GM23338 (cell line): ENCODE data around the gene PYGB. TPM values are rescaled to one million over a fixed set of nuclear protein-coding genes. Genes with fewer than 3 reads are reported as not detected.

Source experiments
- ATAC-seq: fragments of 200-7000 bp; cut with Tn5 transposase; 3 replicates; pipeline ENCODE4 v1.9.1; 2020
- DNase-seq: peaks from one replicate; pipeline ENCODE4 v3.0.0-alpha.2; 2015; ENCODE audit warnings: low spot score
- H2AFZ ChIP-seq: fragments of 200-600 bp; sonication (generic); 2 replicates; pipeline ENCODE4 v1.8.0; 2016; ENCODE audit warnings: antibody characterized with exemption, mild to moderate bottlenecking, moderate library complexity
- H3F3A ChIP-seq: fragments of 200-600 bp; sonication (generic); replicated peaks from 2 replicates; pipeline ENCODE4 v1.8.0; 2017; ENCODE audit warnings: antibody characterized with exemption, mixed run types, low read depth
- H3K27ac ChIP-seq: fragments of 200-600 bp; sonication (generic); 2 replicates; pipeline ENCODE4 v1.6.1; 2016; ENCODE audit warnings: low read depth
- H3K27me3 ChIP-seq: fragments of 200-600 bp; sonication (generic); 2 replicates; pipeline ENCODE4 v1.8.0; 2016; ENCODE audit warnings: mild to moderate bottlenecking, mixed run types, moderate library complexity; ENCODE audit not compliant: insufficient read depth
- H3K36me3 ChIP-seq: fragments of 200-600 bp; sonication (generic); 2 replicates; pipeline ENCODE4 v1.8.0; 2016; ENCODE audit warnings: mild to moderate bottlenecking; ENCODE audit not compliant: insufficient read depth
- H3K4me1 ChIP-seq: fragments of 200-600 bp; sonication (generic); 2 replicates; pipeline ENCODE4 v1.8.0; 2016; ENCODE audit warnings: mild to moderate bottlenecking, moderate library complexity; ENCODE audit not compliant: insufficient read depth
- H3K4me2 ChIP-seq: fragments of 200-600 bp; sonication (generic); 2 replicates; pipeline ENCODE4 v1.7.1; 2017; ENCODE audit warnings: mixed run types
- H3K4me3 ChIP-seq: fragments of 200-600 bp; sonication (generic); 2 replicates; pipeline ENCODE4 v1.6.1; 2016; ENCODE audit warnings: mixed run types
- H3K79me2 ChIP-seq: fragments of 200-600 bp; sonication (generic); replicated peaks from 2 replicates; pipeline ENCODE4 v1.8.0; 2017; ENCODE audit warnings: mild to moderate bottlenecking; ENCODE audit not compliant: insufficient read depth
- H3K9me2 ChIP-seq: fragments of 200-600 bp; sonication (generic); 2 replicates; pipeline ENCODE4 v1.8.0; 2017; ENCODE audit not compliant: insufficient read depth
- H4K20me1 ChIP-seq: fragments of 200-600 bp; sonication (generic); replicated peaks from 2 replicates; pipeline ENCODE4 v1.8.0; 2017; ENCODE audit warnings: mild to moderate bottlenecking; ENCODE audit not compliant: insufficient read depth
- H3K27ac Mint-ChIP-seq: 2 replicates; pipeline ENCODE4 v1.8.0; 2020; ENCODE audit warnings: inconsistent platforms, mild to moderate bottlenecking, moderate library complexity, mixed read lengths
- H3K27me3 Mint-ChIP-seq: 3 replicates; pipeline ENCODE4 v1.8.0; 2022; ENCODE audit warnings: low read depth, mild to moderate bottlenecking, moderate library complexity, mixed read lengths, inconsistent platforms; ENCODE audit not compliant: insufficient read depth, poor library complexity
- H3K36me3 Mint-ChIP-seq: 3 replicates; pipeline ENCODE4 v1.8.0; 2021; ENCODE audit warnings: low read depth, mild to moderate bottlenecking, inconsistent platforms, moderate library complexity, mixed read lengths
- H3K4me1 Mint-ChIP-seq: 3 replicates; pipeline ENCODE4 v1.8.0; 2020; ENCODE audit warnings: mild to moderate bottlenecking, inconsistent platforms, mixed read lengths
- H3K4me3 Mint-ChIP-seq: 3 replicates; pipeline ENCODE4 v1.8.0; 2021; ENCODE audit warnings: moderate library complexity, mild to moderate bottlenecking, inconsistent platforms, mixed read lengths
- H3K9me3 Mint-ChIP-seq: 3 replicates; pipeline ENCODE4 v1.8.0; 2020; ENCODE audit warnings: moderate library complexity, mild to moderate bottlenecking, inconsistent platforms, mixed read lengths
- EZH2phosphoT487 ChIP-seq: fragments of 200-600 bp; sonication (generic); IDR thresholded peaks from one replicate; pipeline ENCODE4 v1.8.1; 2018; ENCODE audit warnings: antibody characterized with exemption; ENCODE audit not compliant: unreplicated experiment
- NANOG ChIP-seq: IDR thresholded peaks from 2 replicates; pipeline ENCODE4 v1.6.1; 2016; ENCODE audit warnings: antibody characterized with exemption, borderline replicate concordance
- POLR2AphosphoS5 ChIP-seq: IDR thresholded peaks from 2 replicates; pipeline ENCODE4 v1.6.1; 2016; ENCODE audit warnings: antibody characterized with exemption, low read depth
- STAT1 ChIP-seq: IDR thresholded peaks from one replicate; pipeline ENCODE4 v1.6.1; 2016; ENCODE audit warnings: antibody characterized with exemption; ENCODE audit not compliant: unreplicated experiment
- polyA plus RNA-seq: library from polyadenylated mRNA; unstranded; fragments of >200 nt; fragmentation: Nextera tagmentation; extraction: Ambion mirVana; gene quantifications from 2 replicates; pipeline ENCODE4 v1.2.1, GENCODE V29; 2016
- total RNA-seq: library from RNA; depleted of rRNA; stranded (reverse); fragments of >200 nt; shearing (Covaris generic); gene quantifications from 2 replicates; pipeline ENCODE4 v1.2.3, GENCODE V29; 2014
- TF ChIP-seq, protein P1 (sequence below), 2 experiments: fragments of 200-600 bp in 1 of 2; sonication (generic) in 1 of 2; conservative IDR thresholded peaks; 2 replicates each; pipeline versions ENCODE4 v1.5.1 to v1.6.1; 2016 to 2017; ENCODE audit warnings: antibody characterized with exemption in 2 of 2, low read depth in 2 of 2, mild to moderate bottlenecking in 2 of 2, moderate library complexity in 1 of 2
- TF ChIP-seq, protein P2 (sequence below): IDR thresholded peaks from one replicate; pipeline ENCODE4 v1.6.1; 2018; ENCODE audit warnings: antibody characterized with exemption; ENCODE audit not compliant: unreplicated experiment
- TF ChIP-seq, protein P3 (sequence below): IDR thresholded peaks from 2 replicates; pipeline ENCODE4 v1.6.1; 2016; ENCODE audit warnings: antibody characterized with exemption

The PYGB gene
- total and polyA plus RNA-seq, 2 experiments from 2014 or later, result 15.6 to 64.0 TPM

DNA sequence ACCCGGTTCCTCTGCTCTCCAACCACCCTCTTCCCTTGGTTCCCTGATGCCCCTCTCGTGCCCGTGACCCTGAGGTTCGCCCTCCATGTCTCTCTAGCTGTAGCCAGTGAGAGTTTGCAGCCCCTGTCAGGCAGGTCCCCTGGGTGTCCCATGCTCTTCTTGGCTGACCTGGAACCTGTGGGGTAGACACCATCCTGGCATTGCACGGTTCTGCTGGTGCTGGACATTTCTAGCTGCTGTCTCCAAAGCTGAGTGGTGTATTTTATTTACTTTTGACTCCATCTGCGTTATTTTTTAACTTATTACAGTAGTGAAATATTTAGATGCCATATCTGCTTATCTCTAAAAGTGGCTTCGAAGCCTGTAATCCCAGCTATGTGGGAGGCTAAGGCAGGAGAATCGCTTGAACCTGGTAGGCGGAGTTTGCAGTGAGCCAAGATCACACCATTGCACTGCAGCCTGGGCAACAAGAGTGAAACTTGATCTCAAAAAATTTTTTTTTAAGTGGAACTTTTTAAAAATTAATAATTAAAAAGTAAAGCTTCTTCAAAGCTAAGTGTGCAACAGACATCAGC lies 39.8 kb upstream of the PYGB start:
- Histone ChIP-seq H2AFZ (no peak overlapping the region), H3F3A (no peaks in the 10 kb centered on the region), H3K79me2 (peaks cover 28% of the 10 kb centered on the region), H3K27me3 (no peaks in the 10 kb centered on the region), H3K36me3 (no peaks in the 10 kb centered on the region), H4K20me1 (peaks cover 5% of the 10 kb centered on the region), H3K4me2 (no peak overlapping the region), H3K4me1 (peaks cover 4% of the 10 kb centered on the region), H3K27ac (no peak overlapping the region), H3K9me2 (no peaks in the 10 kb centered on the region), H3K4me3 (no peak overlapping the region)
- Mint-ChIP-seq H3K4me3 (no peak overlapping the region), H3K9me3 (no peaks in the 10 kb centered on the region), H3K27ac (no peak overlapping the region), H3K4me1 (peaks cover 14% of the 10 kb centered on the region), H3K27me3 (peaks cover 2% of the 10 kb centered on the region), H3K36me3 (peaks cover 8% of the 10 kb centered on the region; the same call in 2 of the 3 replicates)
- ATAC-seq (no peak), DNase-seq (no peak)
- TF ChIP-seq, protein P1, sequence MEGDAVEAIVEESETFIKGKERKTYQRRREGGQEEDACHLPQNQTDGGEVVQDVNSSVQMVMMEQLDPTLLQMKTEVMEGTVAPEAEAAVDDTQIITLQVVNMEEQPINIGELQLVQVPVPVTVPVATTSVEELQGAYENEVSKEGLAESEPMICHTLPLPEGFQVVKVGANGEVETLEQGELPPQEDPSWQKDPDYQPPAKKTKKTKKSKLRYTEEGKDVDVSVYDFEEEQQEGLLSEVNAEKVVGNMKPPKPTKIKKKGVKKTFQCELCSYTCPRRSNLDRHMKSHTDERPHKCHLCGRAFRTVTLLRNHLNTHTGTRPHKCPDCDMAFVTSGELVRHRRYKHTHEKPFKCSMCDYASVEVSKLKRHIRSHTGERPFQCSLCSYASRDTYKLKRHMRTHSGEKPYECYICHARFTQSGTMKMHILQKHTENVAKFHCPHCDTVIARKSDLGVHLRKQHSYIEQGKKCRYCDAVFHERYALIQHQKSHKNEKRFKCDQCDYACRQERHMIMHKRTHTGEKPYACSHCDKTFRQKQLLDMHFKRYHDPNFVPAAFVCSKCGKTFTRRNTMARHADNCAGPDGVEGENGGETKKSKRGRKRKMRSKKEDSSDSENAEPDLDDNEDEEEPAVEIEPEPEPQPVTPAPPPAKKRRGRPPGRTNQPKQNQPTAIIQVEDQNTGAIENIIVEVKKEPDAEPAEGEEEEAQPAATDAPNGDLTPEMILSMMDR (conservative IDR thresholded peaks at IDR 0.05; ENCODE audit: low read depth in 2 of 2), result no peak

DNA sequence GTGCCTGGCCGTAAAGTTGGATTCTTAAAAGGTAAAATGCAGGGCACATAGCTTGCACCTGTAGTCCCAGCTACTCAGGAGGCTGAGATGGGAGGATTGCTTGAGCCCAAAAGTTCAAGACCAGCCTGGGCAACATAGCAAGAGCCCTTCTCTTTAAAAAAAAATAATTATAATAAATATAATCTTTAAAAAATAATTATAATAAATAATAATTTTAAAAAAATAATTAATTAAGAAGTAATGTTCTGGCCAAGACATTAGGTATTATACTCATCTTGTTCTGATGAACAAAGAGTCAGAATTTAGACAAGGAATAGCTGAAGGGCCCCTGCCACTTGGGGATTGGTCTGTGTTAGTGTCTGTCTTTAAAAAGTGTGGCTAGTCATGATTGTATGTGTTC lies 38.5 kb upstream of the PYGB start:
- Histone ChIP-seq H3K4me3 (no peak overlapping the region), H3F3A (no peaks in the 10 kb centered on the region), H3K9me2 (no peaks in the 10 kb centered on the region), H4K20me1 (peaks cover 5% of the 10 kb centered on the region), H3K79me2 (peaks cover 14% of the 10 kb centered on the region), H3K4me2 (no peak overlapping the region), H3K27me3 (no peaks in the 10 kb centered on the region), H3K4me1 (no peaks in the 10 kb centered on the region; the same call in 1 of the 2 replicates), H3K27ac (no peak overlapping the region), H2AFZ (no peak overlapping the region), H3K36me3 (no peaks in the 10 kb centered on the region)
- peaks cover 2% of the 10 kb centered on the region for H3K27me3 Mint-ChIP-seq
- peaks cover 14% of the 10 kb centered on the region for H3K4me1 Mint-ChIP-seq
- TF ChIP-seq, protein P2, sequence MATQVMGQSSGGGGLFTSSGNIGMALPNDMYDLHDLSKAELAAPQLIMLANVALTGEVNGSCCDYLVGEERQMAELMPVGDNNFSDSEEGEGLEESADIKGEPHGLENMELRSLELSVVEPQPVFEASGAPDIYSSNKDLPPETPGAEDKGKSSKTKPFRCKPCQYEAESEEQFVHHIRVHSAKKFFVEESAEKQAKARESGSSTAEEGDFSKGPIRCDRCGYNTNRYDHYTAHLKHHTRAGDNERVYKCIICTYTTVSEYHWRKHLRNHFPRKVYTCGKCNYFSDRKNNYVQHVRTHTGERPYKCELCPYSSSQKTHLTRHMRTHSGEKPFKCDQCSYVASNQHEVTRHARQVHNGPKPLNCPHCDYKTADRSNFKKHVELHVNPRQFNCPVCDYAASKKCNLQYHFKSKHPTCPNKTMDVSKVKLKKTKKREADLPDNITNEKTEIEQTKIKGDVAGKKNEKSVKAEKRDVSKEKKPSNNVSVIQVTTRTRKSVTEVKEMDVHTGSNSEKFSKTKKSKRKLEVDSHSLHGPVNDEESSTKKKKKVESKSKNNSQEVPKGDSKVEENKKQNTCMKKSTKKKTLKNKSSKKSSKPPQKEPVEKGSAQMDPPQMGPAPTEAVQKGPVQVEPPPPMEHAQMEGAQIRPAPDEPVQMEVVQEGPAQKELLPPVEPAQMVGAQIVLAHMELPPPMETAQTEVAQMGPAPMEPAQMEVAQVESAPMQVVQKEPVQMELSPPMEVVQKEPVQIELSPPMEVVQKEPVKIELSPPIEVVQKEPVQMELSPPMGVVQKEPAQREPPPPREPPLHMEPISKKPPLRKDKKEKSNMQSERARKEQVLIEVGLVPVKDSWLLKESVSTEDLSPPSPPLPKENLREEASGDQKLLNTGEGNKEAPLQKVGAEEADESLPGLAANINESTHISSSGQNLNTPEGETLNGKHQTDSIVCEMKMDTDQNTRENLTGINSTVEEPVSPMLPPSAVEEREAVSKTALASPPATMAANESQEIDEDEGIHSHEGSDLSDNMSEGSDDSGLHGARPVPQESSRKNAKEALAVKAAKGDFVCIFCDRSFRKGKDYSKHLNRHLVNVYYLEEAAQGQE, result no peak
- TF ChIP-seq NANOG (no peak), STAT1 (no peak), EZH2phosphoT487 (no peak), POLR2AphosphoS5 (no peak)
- TF ChIP-seq, protein P3, sequence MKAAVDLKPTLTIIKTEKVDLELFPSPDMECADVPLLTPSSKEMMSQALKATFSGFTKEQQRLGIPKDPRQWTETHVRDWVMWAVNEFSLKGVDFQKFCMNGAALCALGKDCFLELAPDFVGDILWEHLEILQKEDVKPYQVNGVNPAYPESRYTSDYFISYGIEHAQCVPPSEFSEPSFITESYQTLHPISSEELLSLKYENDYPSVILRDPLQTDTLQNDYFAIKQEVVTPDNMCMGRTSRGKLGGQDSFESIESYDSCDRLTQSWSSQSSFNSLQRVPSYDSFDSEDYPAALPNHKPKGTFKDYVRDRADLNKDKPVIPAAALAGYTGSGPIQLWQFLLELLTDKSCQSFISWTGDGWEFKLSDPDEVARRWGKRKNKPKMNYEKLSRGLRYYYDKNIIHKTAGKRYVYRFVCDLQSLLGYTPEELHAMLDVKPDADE, result no peak
- no peak overlapping the region for H3K27ac Mint-ChIP-seq
- H3K36me3 Mint-ChIP-seq, result peaks cover 8% of the 10 kb centered on the region; the same call in 2 of the 3 replicates
- H3K4me3 Mint-ChIP-seq, result no peak overlapping the region
- DNase-seq (no peak), ATAC-seq (no peak)
- no peaks in the 10 kb centered on the region for H3K9me3 Mint-ChIP-seq
